ENCODE data around the gene MIPEP.
"Not testable (repeated sequence)": the region's sequence is repeated elsewhere in the genome, so short reads cannot be mapped to it uniquely, and the experiment has no call there.

The MIPEP gene

GRCh38 chr13:23889615-23890607 is 711 bp upstream of the MIPEP start:
- in situ Hi-C loops (cut with HindIII; ENCODE audit: low sequenced_read_pairs): no loop called here

- in situ Hi-C loops (cut with HindIII; ENCODE audit: low sequenced_read_pairs): not testable (repeated sequence)
These were observed 4.8 kb downstream of the MIPEP start for GRCh38 chr13:23884361-23884760.

- in situ Hi-C loops (cut with HindIII; ENCODE audit: low sequenced_read_pairs): no loop called here
These were observed 5.9 kb downstream of the MIPEP start for GRCh38 chr13:23883255-23883654.

GRCh38 chr13:23881402-23881800 is 7.8 kb downstream of the MIPEP start:
- in situ Hi-C loops (cut with HindIII; ENCODE audit: low sequenced_read_pairs): not testable (repeated sequence)

- in situ Hi-C loops (cut with HindIII; ENCODE audit: low sequenced_read_pairs): not testable (repeated sequence)
These were observed 8.5 kb downstream of the MIPEP start for GRCh38 chr13:23880493-23881401.

- in situ Hi-C loops (cut with HindIII; ENCODE audit: low sequenced_read_pairs): no loop called here
These were observed 11.9 kb downstream of the MIPEP start for GRCh38 chr13:23877286-23877685.

- in situ Hi-C loops (cut with HindIII; ENCODE audit: low sequenced_read_pairs): no loop called here
These were observed 12.9 kb downstream of the MIPEP start for GRCh38 chr13:23876265-23876664.

- in situ Hi-C loops (cut with HindIII; ENCODE audit: low sequenced_read_pairs): no loop called here
These were observed 17.5 kb downstream of the MIPEP start for GRCh38 chr13:23871616-23872220.

- in situ Hi-C loops (cut with HindIII; ENCODE audit: low sequenced_read_pairs): no loop called here
These were observed 18.7 kb downstream of the MIPEP start for GRCh38 chr13:23870356-23871140.

GRCh38 chr13:23868521-23868920 is 20.7 kb downstream of the MIPEP start:
- in situ Hi-C loops (cut with HindIII; ENCODE audit: low sequenced_read_pairs): no loop called here

GRCh38 chr13:23867027-23867491 is 22.1 kb downstream of the MIPEP start:
- in situ Hi-C loops (cut with HindIII; ENCODE audit: low sequenced_read_pairs): no loop called here

- in situ Hi-C loops (cut with HindIII; ENCODE audit: low sequenced_read_pairs): no loop called here
These were observed 22.7 kb downstream of the MIPEP start for GRCh38 chr13:23866420-23867026.

- in situ Hi-C loops (cut with HindIII; ENCODE audit: low sequenced_read_pairs): no loop called here
These were observed 23.3 kb downstream of the MIPEP start for GRCh38 chr13:23865906-23866305.

- in situ Hi-C loops (cut with HindIII; ENCODE audit: low sequenced_read_pairs): no loop called here
These were observed 24.2 kb downstream of the MIPEP start for GRCh38 chr13:23865026-23865425.

- in situ Hi-C loops (cut with HindIII; ENCODE audit: low sequenced_read_pairs): no loop called here
These were observed 27.9 kb downstream of the MIPEP start for GRCh38 chr13:23861310-23861709.

- in situ Hi-C loops (cut with HindIII; ENCODE audit: low sequenced_read_pairs): no loop called here
These were observed 29.3 kb downstream of the MIPEP start for GRCh38 chr13:23859904-23860303.

- in situ Hi-C loops (cut with HindIII; ENCODE audit: low sequenced_read_pairs): no loop called here
These were observed 29.7 kb downstream of the MIPEP start for GRCh38 chr13:23859455-23859854.

GRCh38 chr13:23858546-23858945 is 30.7 kb downstream of the MIPEP start:
- in situ Hi-C loops (cut with HindIII; ENCODE audit: low sequenced_read_pairs): no loop called here

GRCh38 chr13:23856008-23856750 is 33.0 kb downstream of the MIPEP start:
- in situ Hi-C loops (cut with HindIII; ENCODE audit: low sequenced_read_pairs): no loop called here

Measured in DLD1 (cell line).